ENCODE results near the gene NMNAT3.
"Not testable (repeated sequence)": the region's sequence is repeated elsewhere in the genome, so short reads cannot be mapped to it uniquely, and the experiment has no call there.

GRCh38 chr3:139583651-139584050 lies 94.1 kb downstream of the NMNAT3 start:
- TF ChIP-seq POLR2A (IDR thresholded peaks at IDR 0.05; ENCODE audit: low read length); GATA1 (IDR thresholded peaks at IDR 0.05; ENCODE audit: low read depth, low read length): not testable (repeated sequence)

Data from erythroblast (primary cell).